GM19023 (cell line): ENCODE measurements around the gene RNLS.
"Not testable (repeated sequence)": the region's sequence is repeated elsewhere in the genome, so short reads cannot be mapped to it uniquely, and the experiment has no call there.

Experiments
- ATAC-seq: cut with Tn5 transposase; IDR thresholded peaks from one replicate; pipeline ENCODE4 v1.9.1; 2021; ENCODE audit warnings: mild to moderate bottlenecking, moderate library complexity; ENCODE audit not compliant: unreplicated experiment

The RNLS gene

GRCh38 chr10:88525371-88526069, 57.6 kb downstream of the RNLS start:
- no peak for ATAC-seq

GRCh38 chr10:88523739-88524400, 59.2 kb downstream of the RNLS start:
- ATAC-seq = no peak

GRCh38 chr10:88522715-88523114, 60.4 kb downstream of the RNLS start:
- no peak for ATAC-seq

GRCh38 chr10:88521791-88522190, 61.3 kb downstream of the RNLS start:
- no peak for ATAC-seq

DNA sequence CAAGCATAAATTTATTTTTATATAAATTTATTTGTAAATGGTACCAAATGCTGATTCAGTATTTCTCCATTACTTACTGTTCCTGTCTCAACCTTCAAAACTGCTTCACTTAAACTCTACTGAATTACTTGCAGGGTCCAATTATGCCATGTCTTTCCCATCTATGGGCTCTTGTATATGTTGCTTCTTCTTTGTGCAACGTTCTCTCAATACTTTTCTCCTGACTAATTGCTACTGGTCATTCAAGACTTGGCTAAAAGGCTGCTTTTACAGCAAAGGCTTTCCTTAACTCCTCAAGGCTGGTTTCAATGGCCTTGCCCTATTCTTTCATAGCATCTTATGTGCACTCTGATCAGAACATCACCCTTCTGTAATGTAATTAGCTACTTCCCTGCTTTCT, 67.9 kb downstream of the RNLS start:
- ATAC-seq = no peak

- no peak for ATAC-seq
Measured at GRCh38 chr10:88512599-88512998, 70.5 kb downstream of the RNLS start.

DNA sequence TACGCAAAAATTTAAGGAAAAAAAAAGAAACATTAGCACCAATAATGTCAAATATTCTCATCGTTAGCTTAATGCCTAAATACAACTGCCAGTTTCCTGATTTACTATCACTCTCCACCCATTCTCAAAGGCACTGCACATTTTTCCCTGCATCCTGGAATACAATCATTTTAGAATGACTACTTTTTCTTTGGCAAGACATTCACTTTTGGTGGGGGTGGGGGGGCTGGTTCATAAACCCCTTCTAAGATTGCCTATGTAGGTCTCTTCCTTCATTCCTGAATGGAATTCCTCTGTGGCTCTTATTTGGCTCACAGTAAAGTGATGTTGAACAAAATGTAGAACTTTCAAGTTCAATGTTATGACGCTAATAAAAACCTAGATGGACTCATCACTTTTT, 74.3 kb downstream of the RNLS start:
- no peak for ATAC-seq

DNA sequence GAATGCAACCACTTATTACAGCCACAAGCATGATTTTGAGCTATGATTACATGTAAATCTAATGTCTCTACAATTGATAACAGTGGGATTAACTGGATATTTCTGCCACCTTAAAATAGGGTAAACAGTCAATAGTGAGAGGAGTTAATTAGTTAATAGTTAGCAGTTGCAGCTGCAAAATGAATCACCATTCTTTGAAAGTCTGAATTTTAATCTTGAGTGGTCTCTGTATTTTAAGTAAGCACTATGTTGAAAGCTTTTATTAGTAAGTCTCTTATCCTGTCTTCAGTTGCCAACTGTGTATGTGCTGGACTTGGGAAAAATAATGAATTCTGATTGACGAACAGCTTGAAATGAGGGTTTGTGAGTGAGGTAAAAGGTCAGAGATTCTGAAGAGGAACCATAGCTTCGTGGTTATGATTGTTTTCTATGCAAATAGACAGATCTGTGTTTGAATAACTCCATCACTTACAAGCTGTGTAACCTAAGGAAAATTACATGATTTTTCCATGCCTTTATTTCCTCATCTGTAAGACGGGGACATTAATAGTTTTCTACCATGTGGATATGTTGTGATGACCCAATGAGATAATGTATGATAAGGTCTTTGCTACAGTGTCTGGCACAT, 75.2 kb downstream of the RNLS start:
- no peak for ATAC-seq

DNA sequence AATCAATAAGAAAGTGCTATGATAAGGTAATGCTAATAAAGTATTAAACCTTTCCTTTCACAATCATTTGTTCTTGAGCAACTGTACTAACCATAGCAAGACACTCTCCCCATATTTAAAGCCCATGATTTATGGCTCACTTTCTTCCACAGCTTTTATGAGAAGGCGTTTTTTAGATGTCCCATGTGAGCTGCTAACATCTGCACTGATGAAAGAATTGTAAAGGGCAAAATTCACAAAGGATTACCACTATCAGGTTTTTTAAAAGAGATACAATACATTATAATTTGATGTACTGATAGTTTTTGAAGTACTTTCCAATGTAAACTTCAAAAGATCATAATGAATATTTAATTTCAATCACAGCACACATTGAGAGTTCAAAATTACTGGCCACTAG, 75.7 kb downstream of the RNLS start:
- ATAC-seq = no peak

DNA sequence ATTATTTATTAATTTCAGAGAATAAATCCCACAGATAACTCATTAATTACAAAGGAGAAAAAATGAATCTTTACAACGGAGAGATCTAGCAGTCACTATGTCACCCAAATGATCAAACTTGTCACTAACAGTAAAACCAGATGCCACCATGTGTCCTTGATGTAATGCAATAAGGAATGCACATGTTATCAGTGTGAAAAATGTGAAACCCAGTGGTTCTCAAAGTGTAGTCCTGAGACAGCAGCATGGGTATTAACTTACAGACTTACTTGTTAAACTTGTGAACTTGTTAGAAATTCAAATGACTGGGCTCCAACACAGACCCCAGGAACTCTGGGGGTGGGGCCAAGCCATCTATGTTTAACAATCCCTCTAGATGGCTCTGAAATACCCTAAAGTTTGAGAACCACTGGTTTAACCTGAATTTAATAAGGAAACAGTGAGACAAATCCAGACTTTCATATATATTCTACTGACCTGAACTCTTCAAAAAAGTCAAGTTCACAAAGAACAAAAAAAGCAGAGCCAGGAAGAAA, 77.4 kb downstream of the RNLS start:
- no peak for ATAC-seq

DNA sequence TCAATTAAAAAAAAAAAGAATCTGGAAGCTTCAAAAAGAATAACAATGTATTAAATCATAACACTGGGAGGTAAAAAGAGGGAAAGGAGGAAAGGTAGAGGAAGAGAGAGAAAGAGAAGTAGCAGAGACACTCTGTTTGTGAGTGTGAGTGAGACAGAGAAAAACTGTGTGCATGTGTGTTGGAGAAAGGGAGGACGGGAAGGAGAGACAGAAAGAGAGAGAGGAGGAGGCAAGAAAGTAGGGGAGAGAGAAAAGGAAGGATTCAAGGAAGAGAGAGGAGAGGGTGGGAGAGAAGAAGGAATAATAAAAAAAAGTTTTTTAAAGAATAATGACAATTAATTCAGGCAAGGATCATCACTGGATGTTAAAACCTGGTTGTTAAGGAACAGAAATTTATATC, 77.9 kb downstream of the RNLS start:
- ATAC-seq = no peak

DNA sequence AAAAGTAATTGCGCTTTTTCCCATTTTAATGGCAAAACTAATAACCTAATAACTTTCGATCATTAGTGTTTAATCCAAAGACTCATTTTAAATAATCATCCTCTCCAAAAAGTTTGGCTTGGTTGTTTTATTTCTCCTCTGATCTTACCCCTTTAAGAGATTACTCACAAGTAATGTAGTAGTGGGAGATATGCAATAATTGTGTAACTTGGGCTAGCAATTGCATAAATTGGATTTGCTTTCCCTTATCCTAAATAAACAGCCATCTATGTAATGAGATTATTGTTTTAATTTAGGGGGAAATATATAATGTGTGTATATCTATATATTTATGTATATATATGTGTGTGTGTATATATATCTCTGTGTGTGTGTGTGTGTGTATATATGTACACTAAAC, 82.5 kb downstream of the RNLS start:
- no peak for ATAC-seq

DNA sequence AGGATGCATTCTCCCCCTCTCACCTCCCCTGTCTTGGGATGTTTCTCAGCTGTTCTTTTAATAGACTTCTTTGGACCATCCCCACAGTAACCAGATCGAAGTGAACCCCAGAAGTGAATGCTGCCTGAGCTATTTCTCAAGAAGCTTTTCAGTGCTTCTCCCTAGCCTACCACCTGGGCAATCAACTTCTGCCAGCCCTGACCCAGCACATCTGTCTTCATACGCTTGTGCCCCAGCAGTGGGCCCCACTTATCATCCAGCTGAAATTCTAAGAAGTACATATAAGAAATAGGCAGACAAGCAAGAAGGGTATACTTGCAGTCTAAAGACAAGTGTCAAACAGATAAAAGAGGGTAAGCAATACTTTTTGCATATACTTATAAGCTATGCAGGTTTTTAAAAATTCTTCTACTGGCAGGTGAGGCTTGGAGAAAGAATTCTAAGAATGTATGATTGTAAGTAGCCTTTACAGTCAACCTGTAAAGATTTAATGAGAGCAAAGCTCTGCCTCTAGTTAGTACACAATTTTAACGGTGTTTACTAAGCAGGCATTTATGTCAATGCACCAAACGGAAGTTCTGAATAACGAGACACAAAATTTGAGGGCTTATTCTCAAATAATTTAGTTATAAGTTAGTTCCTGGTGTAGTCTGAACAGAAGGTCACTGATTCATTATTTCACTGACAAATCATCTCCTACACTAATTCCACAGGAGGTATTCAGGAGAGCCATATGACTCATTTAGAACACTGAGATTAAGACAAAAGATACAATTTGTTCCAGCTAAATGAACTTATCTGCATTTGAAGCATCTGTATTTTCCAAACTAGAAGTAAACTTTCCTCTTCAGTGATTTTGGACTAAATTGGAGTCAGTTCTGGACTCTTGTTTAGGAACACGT, 83.3 kb downstream of the RNLS start:
- no peak for ATAC-seq

DNA sequence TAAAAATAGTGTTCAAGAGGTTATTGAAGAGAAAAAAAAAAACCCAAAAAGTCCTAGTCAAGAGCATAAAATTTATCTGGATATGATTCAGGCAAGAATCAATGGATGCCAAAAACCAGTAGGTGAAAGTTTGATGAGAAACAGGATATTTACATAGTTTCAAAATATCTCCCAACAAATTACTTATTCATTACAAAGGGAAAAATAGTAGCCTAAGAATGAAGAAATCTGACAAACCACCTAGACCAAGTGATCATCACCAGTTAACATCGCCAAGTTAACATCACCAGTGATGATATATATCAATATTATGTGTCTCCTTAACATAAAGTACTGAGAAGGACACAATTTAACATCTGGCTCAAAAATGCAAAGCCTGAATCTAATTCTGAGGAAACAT, 85.2 kb downstream of the RNLS start:
- ATAC-seq = no peak

- no peak for ATAC-seq
Measured at GRCh38 chr10:88494537-88494936, 88.6 kb downstream of the RNLS start.

DNA sequence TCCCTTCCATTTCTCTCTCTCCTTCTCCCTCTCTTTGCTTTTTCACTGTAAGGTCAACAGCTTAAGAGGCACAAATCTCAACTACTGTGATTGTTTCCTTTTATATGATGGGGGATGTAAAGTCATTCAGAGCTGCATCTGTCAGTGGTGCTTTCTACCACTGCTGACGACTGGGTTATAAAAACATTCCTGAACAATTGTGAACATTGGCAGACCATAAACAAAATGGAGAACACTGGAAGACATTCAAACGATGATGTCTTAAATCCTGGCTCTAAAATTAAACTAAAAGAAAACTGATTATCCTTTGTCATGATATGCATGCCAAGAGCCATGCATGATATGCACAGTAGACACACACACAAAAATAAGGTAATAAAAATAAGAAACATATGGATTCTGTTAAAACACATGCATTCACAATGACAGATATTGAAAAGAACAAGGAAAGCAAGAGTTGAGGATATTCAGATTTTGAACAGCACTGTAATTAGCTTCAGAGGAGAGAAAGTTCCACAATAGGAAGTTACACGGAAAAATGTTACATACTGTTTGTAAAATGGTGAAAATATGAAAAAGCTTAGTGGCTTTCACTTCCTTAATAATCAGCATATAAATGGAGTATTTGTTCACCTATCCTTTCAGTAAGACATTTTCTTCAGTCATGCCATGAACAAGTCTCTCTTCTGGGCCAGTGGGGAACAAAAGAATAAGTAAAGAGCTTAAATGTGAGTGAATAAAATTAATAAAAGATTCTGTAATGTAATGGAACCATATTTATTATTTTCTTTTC, 89.2 kb downstream of the RNLS start:
- no peak for ATAC-seq

GRCh38 chr10:88491314-88491713, 91.8 kb downstream of the RNLS start:
- ATAC-seq = no peak

GRCh38 chr10:88490231-88490980, 92.7 kb downstream of the RNLS start:
- no peak for ATAC-seq

DNA sequence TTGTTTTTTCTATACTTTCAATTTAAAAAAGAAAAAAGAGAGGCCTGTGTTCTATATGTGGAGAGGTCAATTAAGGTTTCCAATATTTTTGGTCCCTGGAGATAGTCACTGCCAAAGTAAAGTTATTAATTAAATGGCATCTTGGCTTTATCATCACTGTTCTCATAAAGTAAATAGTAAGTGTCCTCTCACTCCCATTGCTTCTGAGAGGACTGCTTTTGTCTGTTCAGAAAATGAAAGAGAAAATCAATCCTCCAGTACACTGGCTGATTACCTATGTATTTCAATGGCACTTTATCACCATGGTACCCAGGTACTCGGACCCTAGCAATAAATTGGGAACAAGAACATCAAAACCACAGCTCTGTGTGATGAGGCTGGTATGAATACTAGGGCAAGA, 94.0 kb downstream of the RNLS start:
- no peak for ATAC-seq

DNA sequence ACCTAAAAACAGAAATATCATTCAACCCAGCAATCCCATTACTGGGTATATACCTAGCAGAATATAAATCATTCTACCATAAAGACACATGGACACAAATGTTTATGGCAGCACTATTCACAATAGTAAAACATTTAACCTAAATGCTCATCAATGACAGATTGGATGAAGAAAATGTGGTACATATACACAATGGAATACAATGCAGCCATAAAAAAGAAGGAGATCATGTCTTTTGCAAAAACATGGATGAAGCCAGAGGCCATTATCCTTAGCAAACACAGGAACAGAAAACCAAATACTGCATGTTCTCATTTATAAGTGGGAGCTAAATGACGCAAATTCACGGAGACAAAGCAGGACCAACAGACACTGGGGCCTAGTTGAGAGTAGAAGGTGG, 96.3 kb downstream of the RNLS start:
- not testable (repeated sequence) for ATAC-seq
